GM12875 (cell line): ENCODE measurements around the gene ITPR3.
A peak's percentile ranks its signal among the peaks of the same experiment; 100 is the strongest.

ENCODE experiments used
- H3K4me3 ChIP-seq: one replicate; pipeline ENCODE4 v1.5.1; 2011; ENCODE audit warnings: low read depth, low read length, control low read depth
- CTCF ChIP-seq: IDR thresholded peaks from 2 replicates; pipeline ENCODE4 v1.5.1; 2011; ENCODE audit warnings: low read depth, mild to moderate bottlenecking, control low read depth, inconsistent platforms, low read length, moderate library complexity, borderline replicate concordance; ENCODE audit not compliant: insufficient read depth

ITPR3 gene

GRCh38 chr6:33620856-33621710 is at the start of gene ITPR3:
ITPR3 (plus strand) TSS chr6:33621322; CDS start chr6:33621603, 281 bp downstream.
- TF ChIP-seq CTCF, result no peak

GRCh38 chr6:33571637-33572316 is 49.3 kb upstream of the ITPR3 start:
- TF ChIP-seq CTCF, result no peak
- peak overlapping the region; percentile 36 for H3K4me3 ChIP-seq

More at GRCh38 chr6:33620856-33621710, at the start of gene ITPR3:
- peak within 1 kb of the TSS; percentile 64 for H3K4me3 ChIP-seq

GRCh38 chr6:33575211-33575610 is 45.9 kb upstream of the ITPR3 start:
- TF ChIP-seq CTCF, result no peak
- H3K4me3 ChIP-seq, result no peak overlapping the region

GRCh38 chr6:33576668-33577067 is 44.5 kb upstream of the ITPR3 start:
- no peak overlapping the region for H3K4me3 ChIP-seq
- TF ChIP-seq CTCF, result no peak

GRCh38 chr6:33577106-33577535 is 44.0 kb upstream of the ITPR3 start:
- no peak overlapping the region for H3K4me3 ChIP-seq
- no peak for TF ChIP-seq CTCF

- no peak for TF ChIP-seq CTCF
- H3K4me3 ChIP-seq, result no peak overlapping the region
These were observed 43.4 kb upstream of the ITPR3 start for GRCh38 chr6:33577718-33578117.
